NCI-H1048 (cell line): Measurements from ENCODE around the gene HTRA1.

Experiments
- DNase-seq: peaks from one replicate; lab custom pipeline; 2025; lab: John Stamatoyannopoulos, UW

HTRA1 gene

GRCh38 chr10:122474131-122474818 lies 12.9 kb downstream of the HTRA1 start:
- DNase-seq = no peak

GRCh38 chr10:122475100-122475499 lies 13.7 kb downstream of the HTRA1 start:
- DNase-seq = no peak

- no peak for DNase-seq
Observed at GRCh38 chr10:122475591-122476332, 14.4 kb downstream of the HTRA1 start.

GRCh38 chr10:122476333-122476695 lies 15.0 kb downstream of the HTRA1 start:
- DNase-seq = no peak

GRCh38 chr10:122477436-122477835 lies 16.1 kb downstream of the HTRA1 start:
- DNase-seq = no peak

- no peak for DNase-seq
Observed at GRCh38 chr10:122478971-122479370, 17.6 kb downstream of the HTRA1 start.

GRCh38 chr10:122480146-122480833 lies 18.9 kb downstream of the HTRA1 start:
- DNase-seq = no peak

- no peak for DNase-seq
Observed at GRCh38 chr10:122481296-122482056, 20.1 kb downstream of the HTRA1 start.

- no peak for DNase-seq
Observed at GRCh38 chr10:122484276-122485060, 23.1 kb downstream of the HTRA1 start.

GRCh38 chr10:122485670-122486069 lies 24.3 kb downstream of the HTRA1 start:
- DNase-seq = no peak

- no peak for DNase-seq
Observed at GRCh38 chr10:122486406-122487080, 25.2 kb downstream of the HTRA1 start.

- DNase-seq = no peak
Observed at GRCh38 chr10:122487174-122487765, 25.9 kb downstream of the HTRA1 start.

GRCh38 chr10:122490268-122490667 lies 28.9 kb downstream of the HTRA1 start:
- DNase-seq = no peak

- DNase-seq = no peak
Observed at GRCh38 chr10:122490786-122491680, 29.7 kb downstream of the HTRA1 start.

- no peak for DNase-seq
Observed at GRCh38 chr10:122492006-122492405, 30.7 kb downstream of the HTRA1 start.

GRCh38 chr10:122492999-122493481 lies 31.7 kb downstream of the HTRA1 start:
- DNase-seq = no peak

- DNase-seq = no peak
Observed at GRCh38 chr10:122493761-122494160, 32.4 kb downstream of the HTRA1 start.

- DNase-seq = no peak
Observed at GRCh38 chr10:122494173-122494820, 32.9 kb downstream of the HTRA1 start.

GRCh38 chr10:122494833-122495232 lies 33.5 kb downstream of the HTRA1 start:
- DNase-seq = no peak
